ENCODE results near the gene PAFAH1B1.
"Not testable (repeated sequence)": the region's sequence is repeated elsewhere in the genome, so short reads cannot be mapped to it uniquely, and the experiment has no call there.

PAFAH1B1 gene

DNA sequence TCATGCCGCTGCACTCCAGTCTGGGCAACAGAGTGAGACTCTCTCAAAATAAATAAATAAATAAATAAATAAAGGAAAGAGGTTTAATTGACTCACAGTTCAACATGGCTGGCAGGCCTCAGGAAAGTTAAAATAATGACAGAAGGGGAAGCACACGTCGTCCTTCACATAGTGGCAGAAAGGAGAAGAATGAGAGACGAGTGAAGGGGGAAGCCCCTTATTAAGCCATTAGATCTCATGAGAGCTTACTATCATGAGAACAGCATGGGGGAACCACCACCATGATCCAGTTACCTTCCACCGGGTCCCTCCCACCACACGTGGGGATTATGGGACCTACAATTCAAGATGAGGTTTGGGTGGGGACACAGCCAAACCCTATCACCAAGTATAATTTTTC is 54.5 kb downstream of the PAFAH1B1 start:
- no peak overlapping the region for H3K4me3 Mint-ChIP-seq
- H3K27me3 Mint-ChIP-seq = no peaks in the 10 kb centered on the region
- no peaks in the 10 kb centered on the region for H3K9me3 Mint-ChIP-seq
- peaks cover 21% of the 10 kb centered on the region for H3K36me3 Mint-ChIP-seq
- H3K27ac Mint-ChIP-seq = peak overlapping the region; percentile 42
- peaks cover 11% of the 10 kb centered on the region for H3K4me1 Mint-ChIP-seq

DNA sequence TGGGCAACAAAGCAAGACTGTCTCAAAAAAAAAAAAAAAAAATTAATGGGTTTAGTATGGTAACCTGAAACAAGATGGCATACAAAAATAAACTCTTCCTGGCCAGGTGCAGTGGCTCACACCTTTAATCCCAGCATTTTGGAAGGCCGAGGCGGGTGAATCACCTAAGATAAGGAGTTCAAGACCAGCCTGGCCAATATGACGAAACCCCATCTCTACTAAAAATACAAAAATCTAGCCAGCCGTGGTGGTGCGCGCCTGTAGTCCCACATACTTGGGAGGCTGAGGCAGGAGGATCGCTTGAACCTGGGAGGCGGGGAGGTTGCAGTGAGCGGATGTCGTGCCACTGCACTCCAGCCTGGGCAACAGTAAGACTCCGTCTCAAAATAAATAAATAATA is 55.7 kb downstream of the PAFAH1B1 start:
- peaks cover 16% of the 10 kb centered on the region for H3K4me1 Mint-ChIP-seq
- H3K27me3 Mint-ChIP-seq = no peaks in the 10 kb centered on the region
- no peak overlapping the region for H3K4me3 Mint-ChIP-seq
- H3K36me3 Mint-ChIP-seq = peaks cover 21% of the 10 kb centered on the region
- H3K9me3 Mint-ChIP-seq = no peaks in the 10 kb centered on the region
- no peak overlapping the region for H3K27ac Mint-ChIP-seq

DNA sequence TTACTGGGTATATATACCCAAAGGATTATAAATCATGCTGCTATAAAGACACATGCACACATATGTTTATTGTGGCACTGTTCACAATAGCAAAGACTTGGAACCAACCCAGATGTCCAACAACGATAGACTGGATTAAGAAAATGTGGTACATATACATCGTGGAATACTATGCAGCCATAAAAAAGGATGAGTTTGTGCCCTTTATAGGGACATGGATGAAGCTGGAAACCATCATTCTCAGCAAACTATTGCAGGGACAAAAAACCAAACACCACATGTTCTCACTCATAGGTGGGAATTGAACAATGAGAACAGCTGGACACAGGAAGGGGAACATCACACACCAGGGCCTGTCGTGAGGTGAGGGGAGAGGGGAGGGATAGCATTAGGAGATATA is 59.5 kb downstream of the PAFAH1B1 start:
- H3K27me3 Mint-ChIP-seq, H3K9me3 Mint-ChIP-seq, H3K4me3 Mint-ChIP-seq: not testable (repeated sequence)
- H3K4me1 Mint-ChIP-seq = peaks cover 38% of the 10 kb centered on the region
- H3K27ac Mint-ChIP-seq = peak overlapping the region; percentile 47
- H3K36me3 Mint-ChIP-seq = peaks cover 19% of the 10 kb centered on the region

DNA sequence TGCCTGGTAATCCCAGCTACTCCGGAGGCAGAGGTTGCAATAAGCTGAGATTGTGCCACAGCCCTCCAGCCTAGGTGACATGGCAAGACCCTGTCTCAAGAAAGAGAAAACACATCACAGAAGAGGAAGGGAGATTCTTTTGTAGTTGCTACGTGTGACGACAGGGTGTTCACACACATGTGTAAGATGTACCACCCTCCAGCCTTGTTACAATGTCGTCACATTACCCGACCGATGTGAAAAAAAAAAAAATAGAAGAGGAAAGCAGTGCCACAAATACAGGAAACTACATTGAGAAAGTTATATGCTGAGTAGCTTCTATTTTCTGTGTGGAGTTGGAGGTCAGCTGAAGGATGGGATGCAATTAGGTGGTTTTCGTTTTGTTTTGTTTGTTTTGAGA is 62.1 kb downstream of the PAFAH1B1 start:
- Mint-ChIP-seq H3K36me3 (peaks cover 18% of the 10 kb centered on the region), H3K9me3 (no peaks in the 10 kb centered on the region), H3K27me3 (no peaks in the 10 kb centered on the region), H3K4me1 (peaks cover 51% of the 10 kb centered on the region), H3K27ac (peak overlapping the region; percentile 68), H3K4me3 (no peak overlapping the region)

DNA sequence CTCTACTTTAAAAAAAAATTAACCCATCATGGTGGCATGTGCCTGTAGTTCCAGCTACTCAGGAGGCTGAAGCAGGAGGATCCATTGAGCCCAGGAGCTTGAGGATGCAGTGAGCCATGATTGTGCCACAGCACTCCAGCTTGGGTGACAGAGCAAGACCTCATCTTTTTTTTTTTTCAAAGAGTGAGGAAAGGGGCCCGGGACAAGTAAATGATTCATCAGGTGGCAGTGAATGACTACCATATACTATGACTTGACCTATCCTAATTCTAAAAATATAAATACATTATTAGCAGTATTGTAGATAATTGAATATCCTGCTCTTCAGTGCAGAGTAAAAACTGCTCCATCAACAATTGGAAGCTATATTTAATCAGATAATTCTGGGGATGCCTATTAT is 62.8 kb downstream of the PAFAH1B1 start:
- no peak overlapping the region for H3K4me3 Mint-ChIP-seq
- peaks cover 55% of the 10 kb centered on the region for H3K4me1 Mint-ChIP-seq
- no peaks in the 10 kb centered on the region for H3K27me3 Mint-ChIP-seq
- H3K27ac Mint-ChIP-seq = peak overlapping the region; percentile 43
- H3K36me3 Mint-ChIP-seq = peaks cover 17% of the 10 kb centered on the region
- H3K9me3 Mint-ChIP-seq = no peaks in the 10 kb centered on the region

DNA sequence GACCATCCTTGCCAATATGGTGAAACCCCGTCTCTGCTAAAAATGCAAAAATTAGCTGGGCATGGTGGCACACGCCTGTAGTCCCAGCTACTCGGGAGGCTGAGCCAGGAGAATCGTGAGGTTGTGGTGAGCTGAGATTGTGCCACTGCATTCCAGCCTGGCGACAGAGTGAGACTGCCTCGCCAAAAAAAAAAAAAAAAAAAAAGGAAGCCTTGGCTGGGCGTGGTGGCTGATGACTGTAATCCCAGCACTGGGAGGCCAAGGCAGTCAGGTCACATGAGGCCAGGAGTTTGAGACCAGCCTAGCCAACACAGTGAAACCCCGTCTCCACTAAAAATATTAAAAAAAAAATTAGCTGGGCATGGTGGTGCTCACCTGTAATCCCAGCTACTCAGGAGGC is 65.9 kb downstream of the PAFAH1B1 start:
- not testable (repeated sequence) for H3K9me3 Mint-ChIP-seq, H3K27ac Mint-ChIP-seq, H3K4me3 Mint-ChIP-seq, H3K27me3 Mint-ChIP-seq, H3K36me3 Mint-ChIP-seq
- H3K4me1 Mint-ChIP-seq = peaks cover 56% of the 10 kb centered on the region

DNA sequence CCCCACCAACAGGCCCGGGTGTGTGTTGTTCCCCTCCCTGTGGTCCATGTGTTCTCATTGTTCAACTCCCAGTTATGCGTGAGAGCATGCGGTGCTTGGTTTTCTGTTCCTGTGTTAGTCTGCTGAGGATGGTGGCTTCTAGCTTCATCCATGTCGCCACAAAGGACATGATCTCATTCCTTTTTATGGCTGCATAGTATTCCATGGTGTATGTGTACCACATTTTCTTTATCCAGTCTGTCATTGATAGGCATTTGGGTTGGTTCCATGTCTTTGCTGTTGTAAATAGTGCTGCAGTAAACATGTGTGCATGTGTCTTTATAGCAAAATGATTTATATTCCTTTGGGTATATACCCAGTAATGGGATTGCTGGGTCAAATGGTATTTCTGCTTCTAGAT is 67.0 kb downstream of the PAFAH1B1 start:
- H3K4me1 Mint-ChIP-seq = peaks cover 55% of the 10 kb centered on the region
- H3K4me3 Mint-ChIP-seq, H3K9me3 Mint-ChIP-seq, H3K27me3 Mint-ChIP-seq: not testable (repeated sequence)
- H3K36me3 Mint-ChIP-seq = peaks cover 10% of the 10 kb centered on the region
- peak overlapping the region; percentile 59 for H3K27ac Mint-ChIP-seq

DNA sequence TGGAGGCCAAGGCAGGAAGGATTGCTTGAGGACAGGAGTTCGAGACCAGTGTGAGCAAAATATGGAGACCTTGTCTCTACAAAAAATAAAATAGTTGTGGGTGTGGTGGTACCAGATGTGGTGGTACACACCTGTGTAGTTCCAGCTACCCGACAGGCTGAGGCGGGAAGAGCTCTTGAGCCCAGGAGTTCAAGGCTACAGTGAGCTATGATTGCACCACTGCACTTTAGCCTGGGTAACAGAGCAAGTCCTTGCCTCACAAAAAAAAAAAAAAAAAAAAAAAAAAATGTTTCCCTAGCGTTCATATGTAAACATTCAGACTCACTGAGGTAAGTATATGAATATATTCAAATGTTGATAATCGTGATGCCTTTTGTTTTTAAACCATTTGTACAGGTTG is 78.6 kb downstream of the PAFAH1B1 start:
- H3K9me3 Mint-ChIP-seq = no peaks in the 10 kb centered on the region

DNA sequence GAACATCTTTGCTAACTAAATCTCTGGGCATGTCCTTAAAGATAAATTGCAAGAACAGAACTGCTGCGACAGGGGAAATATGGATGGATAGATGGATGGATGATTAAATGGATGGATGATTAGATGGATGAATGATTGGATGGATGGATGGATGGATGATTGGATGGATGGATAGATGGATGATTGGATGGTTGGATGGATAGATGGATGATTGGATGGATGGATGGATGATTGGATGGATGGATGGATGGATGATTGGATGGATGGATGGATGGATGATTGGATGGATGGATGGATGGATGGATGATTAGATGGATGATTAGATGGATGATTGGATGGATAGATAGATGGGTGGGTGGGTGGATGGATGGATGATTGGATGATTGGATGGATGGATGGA is 85.8 kb downstream of the PAFAH1B1 start:
- Mint-ChIP-seq H3K36me3 (peaks cover 15% of the 10 kb centered on the region), H3K27ac (peak overlapping the region; percentile 25)
- not testable (repeated sequence) for H3K9me3 Mint-ChIP-seq, H3K27me3 Mint-ChIP-seq, H3K4me1 Mint-ChIP-seq, H3K4me3 Mint-ChIP-seq

More for the DNA sequence above, 78.6 kb downstream of the PAFAH1B1 start:
- Mint-ChIP-seq H3K36me3 (peaks cover 17% of the 10 kb centered on the region), H3K27me3 (no peaks in the 10 kb centered on the region), H3K4me1 (peaks cover 9% of the 10 kb centered on the region), H3K27ac (no peak overlapping the region), H3K4me3 (no peak overlapping the region)

DNA sequence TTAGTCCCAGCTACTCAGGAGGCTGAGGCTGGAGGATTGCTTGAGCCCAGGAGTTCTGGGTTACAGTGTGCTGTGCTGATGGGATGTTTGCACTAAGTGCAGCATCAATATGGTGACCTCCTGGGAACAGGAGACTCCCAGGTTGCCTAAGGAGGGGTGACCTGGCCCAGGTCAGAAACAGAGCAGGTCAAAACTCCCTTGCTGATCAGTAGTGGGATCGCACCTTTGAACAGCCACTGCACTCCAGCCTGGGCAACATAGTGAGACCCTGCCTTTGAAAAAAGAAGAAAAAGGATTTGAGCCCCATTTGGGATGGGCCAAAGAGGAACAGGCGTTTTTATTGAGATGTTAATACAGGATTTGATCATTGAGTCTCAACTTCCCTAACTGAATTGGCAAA is 87.5 kb downstream of the PAFAH1B1 start:
- no peak overlapping the region for H3K27ac Mint-ChIP-seq
- H3K9me3 Mint-ChIP-seq = no peaks in the 10 kb centered on the region
- H3K27me3 Mint-ChIP-seq = no peaks in the 10 kb centered on the region
- H3K4me1 Mint-ChIP-seq = no peaks in the 10 kb centered on the region
- H3K36me3 Mint-ChIP-seq = peaks cover 11% of the 10 kb centered on the region
- no peak overlapping the region for H3K4me3 Mint-ChIP-seq

DNA sequence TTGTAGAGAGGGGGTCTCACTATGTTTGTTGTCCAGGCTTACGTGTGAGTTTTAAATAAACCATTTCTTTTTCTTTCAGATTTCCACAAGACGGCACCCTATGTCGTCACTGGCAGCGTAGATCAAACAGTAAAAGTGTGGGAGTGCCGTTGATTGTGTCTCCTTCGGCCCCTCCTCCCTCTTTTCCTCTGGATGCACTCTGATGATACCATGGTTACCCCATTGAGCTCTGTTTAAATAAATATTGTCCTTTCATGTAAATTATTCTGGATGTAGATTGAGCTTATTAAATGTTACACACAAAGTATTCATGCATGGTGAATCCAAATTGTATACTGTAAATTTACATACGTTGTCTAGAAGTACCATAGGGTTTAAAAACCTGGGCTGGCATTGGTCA is 88.2 kb downstream of the PAFAH1B1 start:
- Mint-ChIP-seq H3K4me3 (no peak overlapping the region), H3K4me1 (no peaks in the 10 kb centered on the region), H3K9me3 (no peaks in the 10 kb centered on the region), H3K36me3 (peaks cover 8% of the 10 kb centered on the region), H3K27ac (no peak overlapping the region), H3K27me3 (no peaks in the 10 kb centered on the region)

DNA sequence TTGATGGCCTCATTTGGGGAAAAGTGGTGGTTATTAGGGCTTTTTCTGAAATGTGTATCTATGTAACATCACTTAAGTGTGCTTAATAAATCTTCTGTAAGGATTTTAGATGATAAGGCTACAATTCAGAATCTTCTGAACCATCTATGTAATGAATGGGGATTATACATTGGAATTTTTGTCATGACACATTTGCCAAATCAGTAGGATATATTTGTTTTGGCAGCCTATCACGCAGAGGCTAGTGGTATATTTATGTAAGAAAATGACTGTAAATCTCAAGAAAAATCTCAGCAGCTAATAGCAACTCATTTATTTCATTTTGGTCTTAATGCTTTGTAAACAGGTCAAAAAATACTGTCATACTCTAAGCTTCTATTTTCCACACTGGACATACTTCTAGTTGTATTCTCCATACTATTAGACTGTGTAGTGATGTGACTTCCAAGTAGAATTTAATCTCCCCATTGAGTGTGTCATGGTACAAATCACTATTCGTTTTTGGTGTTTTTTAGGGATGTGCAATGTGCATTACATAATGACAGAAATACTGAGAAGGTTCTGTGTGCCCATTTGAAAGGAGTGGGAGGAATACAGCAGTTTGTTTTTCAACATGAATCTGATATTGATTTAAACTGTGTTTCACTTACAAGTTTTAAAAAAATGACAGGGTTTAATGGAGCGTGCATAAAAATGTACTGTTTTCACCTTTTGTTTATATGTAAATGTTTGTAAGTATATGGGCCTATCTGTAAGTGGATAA is 88.9 kb downstream of the PAFAH1B1 start:
- Mint-ChIP-seq H3K9me3 (no peaks in the 10 kb centered on the region), H3K4me3 (no peak overlapping the region), H3K36me3 (peaks cover 6% of the 10 kb centered on the region), H3K4me1 (no peaks in the 10 kb centered on the region), H3K27ac (no peak overlapping the region), H3K27me3 (no peaks in the 10 kb centered on the region)

DNA sequence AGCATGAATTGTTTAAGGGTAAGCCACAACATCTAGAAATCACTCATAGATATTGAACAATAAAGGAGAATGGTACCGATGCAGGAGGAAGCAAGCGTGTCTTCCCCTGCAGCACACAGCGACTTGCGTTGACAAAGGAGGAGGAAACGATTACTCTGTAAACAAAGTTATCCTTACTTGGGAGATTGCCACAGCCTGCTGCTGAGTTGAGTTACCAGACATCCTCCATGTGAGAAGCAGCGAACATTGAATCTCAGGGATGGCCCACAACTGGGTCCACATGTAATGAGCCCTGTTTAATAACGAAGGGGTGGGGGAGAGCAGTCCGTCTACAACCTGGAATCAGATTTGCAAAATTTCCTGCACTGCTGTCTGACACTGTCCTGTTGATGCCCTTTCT is 90.5 kb downstream of the PAFAH1B1 start:
- Mint-ChIP-seq H3K27ac (peak overlapping the region; percentile 31), H3K4me3 (no peak overlapping the region), H3K4me1 (peaks cover 3% of the 10 kb centered on the region), H3K27me3 (no peaks in the 10 kb centered on the region), H3K9me3 (no peaks in the 10 kb centered on the region), H3K36me3 (peaks cover 6% of the 10 kb centered on the region)

DNA sequence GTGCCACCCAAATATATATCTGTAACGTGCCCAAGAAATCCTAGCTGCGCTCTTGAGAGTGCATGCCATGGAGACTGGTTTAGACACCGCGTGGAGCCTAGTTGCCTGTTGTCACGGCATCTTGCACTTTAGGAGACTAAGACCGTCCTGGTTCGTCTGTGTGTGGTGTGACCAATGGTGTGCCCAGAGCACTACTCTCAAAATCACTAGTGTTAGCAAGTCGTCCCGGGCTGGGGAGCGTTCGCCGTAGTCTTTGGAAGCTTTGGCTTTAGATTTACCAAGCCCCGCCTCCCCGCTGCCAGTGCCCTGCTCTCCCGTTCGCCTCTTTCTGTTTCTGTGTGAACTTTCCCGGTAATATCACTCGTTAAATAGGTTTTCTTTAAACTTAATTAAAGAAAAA is 91.1 kb downstream of the PAFAH1B1 start:
- Mint-ChIP-seq H3K36me3 (peaks cover 2% of the 10 kb centered on the region), H3K4me1 (peaks cover 8% of the 10 kb centered on the region), H3K27ac (no peak overlapping the region), H3K27me3 (no peaks in the 10 kb centered on the region), H3K9me3 (no peaks in the 10 kb centered on the region), H3K4me3 (no peak overlapping the region)

DNA sequence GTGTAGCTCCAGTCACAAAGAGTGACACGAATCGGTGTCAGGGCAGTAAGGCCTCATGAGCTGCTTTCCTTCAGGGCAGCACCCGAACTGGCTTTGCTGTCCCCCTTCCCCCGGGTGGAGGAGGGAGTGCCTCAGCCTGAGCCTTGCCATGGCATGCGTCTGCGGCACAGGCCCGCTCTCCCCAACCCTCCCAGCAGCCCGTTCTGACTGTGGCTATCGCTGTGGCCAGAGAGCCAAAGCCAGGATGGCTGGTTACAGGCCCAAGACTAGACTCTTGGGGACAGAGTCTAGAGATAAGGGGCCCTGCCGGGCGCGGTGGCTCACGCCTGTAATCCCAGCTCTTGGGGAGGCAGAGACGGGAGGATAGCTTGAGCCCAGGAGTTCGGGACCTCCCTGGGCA is 92.2 kb downstream of the PAFAH1B1 start:
- H3K4me1 Mint-ChIP-seq = peaks cover 8% of the 10 kb centered on the region
- no peaks in the 10 kb centered on the region for H3K27me3 Mint-ChIP-seq
- H3K9me3 Mint-ChIP-seq = no peaks in the 10 kb centered on the region
- no peak overlapping the region for H3K27ac Mint-ChIP-seq
- H3K4me3 Mint-ChIP-seq = no peak overlapping the region
- H3K36me3 Mint-ChIP-seq = peaks cover 2% of the 10 kb centered on the region

DNA sequence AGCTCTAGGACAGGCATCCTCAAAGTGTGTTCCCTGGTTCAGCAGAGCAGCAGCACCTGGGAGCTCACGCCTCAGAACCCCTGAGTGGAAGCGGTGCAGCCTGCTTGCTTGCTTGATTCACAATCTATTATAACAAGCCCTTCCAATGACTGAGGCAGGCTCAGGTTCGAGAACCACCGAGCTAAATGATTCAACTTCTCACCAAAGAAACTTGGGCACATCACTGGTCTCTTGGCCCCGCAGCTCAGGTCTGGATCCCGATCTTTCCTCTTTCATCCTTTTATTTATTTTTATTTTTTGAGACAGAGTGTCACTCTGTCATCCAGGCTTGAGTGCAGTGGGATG is 93.6 kb downstream of the PAFAH1B1 start:
- Mint-ChIP-seq H3K4me1 (peaks cover 8% of the 10 kb centered on the region), H3K27ac (no peak overlapping the region), H3K36me3 (no peaks in the 10 kb centered on the region), H3K4me3 (no peak overlapping the region), H3K27me3 (no peaks in the 10 kb centered on the region), H3K9me3 (no peaks in the 10 kb centered on the region)
